ENCODE data around the gene TXNDC11.
A peak's percentile ranks its signal among the peaks of the same experiment; 100 is the strongest.

TXNDC11 gene

GRCh38 chr16:11672206-11673090 lies 70.2 kb downstream of the TXNDC11 start:
- DNase-seq = no peak

- DNase-seq = no peak
Observed at GRCh38 chr16:11671676-11672075, 71.0 kb downstream of the TXNDC11 start.

- DNase-seq = no peak
Observed at GRCh38 chr16:11671271-11671670, 71.4 kb downstream of the TXNDC11 start.

GRCh38 chr16:11670171-11671131 lies 72.2 kb downstream of the TXNDC11 start:
- DNase-seq = no peak

DNA sequence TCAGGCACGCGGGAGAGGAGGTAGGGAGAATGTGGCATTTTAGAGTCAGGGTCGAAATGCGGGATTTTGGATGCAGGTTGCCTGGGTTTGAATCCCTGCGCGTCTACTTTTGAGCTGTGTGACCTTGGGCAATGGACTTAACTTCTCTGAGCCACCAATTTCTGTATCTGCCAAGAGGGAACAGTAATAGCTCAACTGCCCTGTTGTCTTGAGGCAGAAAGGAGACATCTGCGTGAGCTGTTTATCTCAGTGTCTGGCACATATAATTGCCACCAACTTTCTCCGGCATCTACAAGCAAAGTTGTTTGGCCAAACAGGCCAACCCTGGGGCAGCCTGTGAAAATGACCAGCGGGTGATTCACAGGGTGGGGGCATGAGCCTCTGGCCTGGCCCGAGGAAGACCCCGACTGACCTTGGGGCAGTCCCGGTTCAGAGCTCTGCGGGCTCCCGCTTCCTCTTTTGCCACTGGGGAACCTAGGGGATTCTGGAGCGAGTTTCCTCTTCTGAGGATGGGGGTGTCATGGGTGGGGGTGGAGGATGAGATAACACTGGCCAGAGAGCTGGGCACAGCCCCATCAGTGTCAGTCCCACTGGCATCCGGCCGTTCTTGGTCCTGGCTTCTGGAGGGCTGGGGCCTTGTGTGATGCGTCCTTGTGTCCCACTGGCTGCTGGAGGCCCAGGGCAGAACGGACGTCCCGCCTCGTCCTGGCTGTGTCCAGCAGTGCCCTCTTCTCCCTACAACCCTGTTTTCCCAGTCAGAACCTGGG lies 73.1 kb downstream of the TXNDC11 start:
- no peak for DNase-seq

DNA sequence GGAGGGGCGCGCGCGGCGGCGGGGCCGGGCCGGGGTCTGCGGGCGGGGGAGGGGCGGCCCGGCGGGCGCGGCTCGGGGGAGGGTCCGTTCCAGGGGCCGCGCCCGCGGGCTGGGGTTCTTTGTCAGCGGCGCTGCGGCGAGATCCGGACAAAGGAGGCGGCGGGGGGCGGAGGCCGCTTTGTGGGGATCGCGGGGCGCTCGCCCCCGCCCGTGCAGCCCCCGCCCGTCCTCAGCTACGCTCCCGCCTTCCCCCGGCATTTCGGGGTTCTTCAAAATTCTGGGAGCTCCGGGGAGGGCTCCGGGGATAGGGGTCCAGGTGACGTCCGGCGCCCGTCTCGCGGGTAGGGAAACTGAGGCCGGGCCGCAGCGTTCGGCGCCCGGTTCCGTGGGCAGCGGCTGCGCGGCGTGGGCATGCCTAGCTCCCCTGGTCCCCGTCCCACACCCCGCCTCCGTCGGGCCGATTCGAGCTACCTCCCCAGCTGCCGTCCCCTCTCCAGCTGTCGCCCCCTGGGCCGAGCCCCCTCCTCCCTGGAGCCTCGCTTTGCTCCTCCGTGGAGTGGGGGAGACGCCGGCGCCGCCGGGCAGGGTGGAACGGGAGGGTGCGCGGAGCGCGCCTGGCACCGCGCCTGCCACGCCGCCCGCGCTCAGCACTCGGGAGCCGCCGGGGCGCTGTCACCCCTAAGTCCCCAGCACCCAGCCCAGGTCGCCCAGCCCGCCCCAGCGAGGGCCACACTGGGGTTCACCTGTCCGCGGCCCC lies 73.9 kb downstream of the TXNDC11 start:
- no peak for DNase-seq

GRCh38 chr16:11667824-11668622 lies 74.6 kb downstream of the TXNDC11 start, which contains the start of gene SNN:
Gene SNN (plus strand): TSS chr16:11668455. CDS start chr16:11676060, 7,605 bp downstream.
- DNase-seq = peak; percentile 84

DNA sequence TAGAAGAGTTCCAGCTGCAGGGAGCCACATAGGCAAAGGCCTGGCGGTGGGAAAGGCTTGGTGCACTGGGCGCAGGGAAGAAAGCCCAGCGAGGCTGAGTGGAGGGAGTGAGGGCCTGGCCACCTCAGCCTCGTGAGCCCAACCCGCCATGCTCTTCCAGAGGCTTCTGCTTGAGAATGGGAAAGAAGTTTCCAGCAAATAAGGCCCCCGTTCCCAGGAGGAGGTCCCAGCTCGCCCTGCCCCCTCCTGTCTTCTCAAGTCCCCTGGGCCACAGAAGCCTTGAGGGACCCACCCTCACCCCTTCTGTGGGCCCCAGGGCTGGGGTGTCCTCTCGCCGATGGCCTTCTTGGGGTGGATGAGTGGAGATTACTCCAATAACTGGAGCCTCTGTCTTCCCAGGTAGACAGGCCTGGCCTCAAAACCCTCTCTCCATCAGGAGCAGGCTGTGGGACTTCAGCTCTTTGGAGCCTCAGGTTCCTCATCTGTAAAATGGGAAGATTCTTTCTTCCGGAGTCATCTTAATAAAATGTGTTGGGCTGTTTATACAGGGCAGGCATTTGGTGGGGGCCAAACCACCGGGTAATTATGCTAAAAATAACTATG lies 75.3 kb downstream of the TXNDC11 start:
- DNase-seq = no peak

- no peak for DNase-seq
Observed at GRCh38 chr16:11666103-11667055, 76.3 kb downstream of the TXNDC11 start.

- no peak for DNase-seq
Observed at GRCh38 chr16:11665071-11665491, 77.6 kb downstream of the TXNDC11 start.

GRCh38 chr16:11662582-11662981 lies 80.1 kb downstream of the TXNDC11 start:
- no peak for DNase-seq

- no peak for DNase-seq
Observed at GRCh38 chr16:11660565-11660964, 82.1 kb downstream of the TXNDC11 start.

DNA sequence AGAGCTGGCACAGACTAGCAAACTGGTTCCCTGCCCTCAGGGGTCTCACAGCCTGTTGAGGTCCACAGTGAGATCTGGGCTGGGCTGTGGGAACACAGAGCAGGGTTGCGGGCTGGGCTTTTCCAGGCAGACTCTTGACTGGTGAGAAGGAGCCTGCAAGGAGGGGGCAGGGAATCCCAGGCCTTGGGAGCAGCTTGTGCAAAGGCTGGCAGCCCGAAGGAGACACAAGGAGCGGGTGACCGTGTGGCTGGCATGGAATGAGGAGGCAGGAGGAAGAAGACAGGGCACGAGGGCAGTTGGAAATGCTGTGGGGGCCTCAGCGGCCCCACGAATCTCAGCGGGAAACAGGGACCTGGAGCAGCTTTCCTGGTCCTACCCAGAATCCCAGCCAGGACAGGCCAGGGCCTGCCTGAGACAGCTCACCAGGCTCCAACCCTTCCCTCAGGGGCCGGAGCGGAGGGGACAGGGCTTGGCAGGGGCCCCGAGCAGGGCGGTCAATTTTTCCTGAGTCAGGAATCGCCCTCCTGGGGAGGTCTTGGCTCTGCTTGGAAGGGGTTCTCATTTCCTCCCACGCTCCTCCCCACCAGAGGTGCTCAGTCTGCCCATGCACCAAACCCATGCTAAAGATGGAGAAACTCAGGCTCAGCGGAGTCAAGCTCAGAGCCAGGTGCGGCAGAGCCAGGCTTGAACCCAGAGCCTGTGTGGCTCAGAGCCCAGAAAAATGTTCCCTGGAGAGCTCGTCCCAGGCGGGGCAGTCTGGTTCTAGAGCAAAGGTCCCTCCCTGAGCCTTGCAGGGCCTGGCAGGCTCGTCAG lies 83.6 kb downstream of the TXNDC11 start:
- no peak for DNase-seq

- DNase-seq = no peak
Observed at GRCh38 chr16:11657556-11657955, 85.1 kb downstream of the TXNDC11 start.

DNA sequence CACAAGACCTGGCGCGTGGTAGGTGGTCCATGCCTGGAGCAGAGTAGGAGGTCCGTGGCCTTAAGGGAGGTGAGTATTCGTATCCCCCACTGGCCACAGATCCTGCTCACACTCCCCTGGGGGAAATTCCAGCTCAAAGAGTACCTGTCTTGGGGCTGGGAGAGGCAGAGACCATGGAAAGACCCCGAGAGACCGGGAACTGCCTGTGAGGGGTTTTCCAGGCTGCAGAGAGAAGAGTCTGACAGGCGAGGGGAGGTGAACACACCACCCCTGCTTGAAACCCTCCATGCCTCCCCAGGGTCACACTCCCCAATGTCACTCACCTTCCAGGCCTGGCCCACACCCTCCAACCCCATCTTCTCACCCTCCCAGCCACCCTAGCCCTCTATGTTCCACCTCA lies 87.0 kb downstream of the TXNDC11 start:
- no peak for DNase-seq

GRCh38 chr16:11651796-11652195 lies 90.9 kb downstream of the TXNDC11 start:
- no peak for DNase-seq

- DNase-seq = no peak
Observed at GRCh38 chr16:11650641-11651591, 91.7 kb downstream of the TXNDC11 start.
